ENCODE results near the gene BCAS4.
"Not testable (repeated sequence)": the region's sequence is repeated elsewhere in the genome, so short reads cannot be mapped to it uniquely, and the experiment has no call there.

The BCAS4 gene

GRCh38 chr20:50797142-50797541, 2.3 kb downstream of the BCAS4 start:
- FAIRE-seq (no peak), DNase-seq (ENCODE audit: insufficient read length, low spot score) (no peak)

- DNase-seq (ENCODE audit: insufficient read length, low spot score) (no peak), FAIRE-seq (peak; percentile 11)
These were observed 3.8 kb downstream of the BCAS4 start for GRCh38 chr20:50798650-50799049.

- DNase-seq (ENCODE audit: insufficient read length, low spot score) (no peak), FAIRE-seq (peak; percentile 83)
These were observed 4.5 kb downstream of the BCAS4 start for GRCh38 chr20:50799176-50799889.

GRCh38 chr20:50799890-50800550, 5.2 kb downstream of the BCAS4 start:
- FAIRE-seq: peak; percentile 86

GRCh38 chr20:50800986-50801746, 6.3 kb downstream of the BCAS4 start:
- not testable (repeated sequence) for FAIRE-seq; DNase-seq (ENCODE audit: insufficient read length, low spot score)

More at GRCh38 chr20:50799890-50800550, 5.2 kb downstream of the BCAS4 start:
- no peak for DNase-seq (ENCODE audit: insufficient read length, low spot score)

- FAIRE-seq: no peak
- no peak for DNase-seq (ENCODE audit: insufficient read length, low spot score)
These were observed 6.9 kb downstream of the BCAS4 start for GRCh38 chr20:50801747-50802125.

- DNase-seq (ENCODE audit: insufficient read length, low spot score) (no peak), FAIRE-seq (no peak)
These were observed 7.4 kb downstream of the BCAS4 start for GRCh38 chr20:50802289-50802688.

- FAIRE-seq (peak; percentile 72), DNase-seq (ENCODE audit: insufficient read length, low spot score) (no peak)
These were observed 9.8 kb downstream of the BCAS4 start for GRCh38 chr20:50804437-50805348.

- no peak for DNase-seq (ENCODE audit: insufficient read length, low spot score)
- FAIRE-seq: no peak
These were observed 10.5 kb downstream of the BCAS4 start for GRCh38 chr20:50805349-50805684.

- no peak for FAIRE-seq
- DNase-seq (ENCODE audit: insufficient read length, low spot score): no peak
These were observed 11.4 kb downstream of the BCAS4 start for GRCh38 chr20:50806126-50806768.

- FAIRE-seq: no peak
- DNase-seq (ENCODE audit: insufficient read length, low spot score): no peak
These were observed 15.2 kb downstream of the BCAS4 start for GRCh38 chr20:50810063-50810462.

- DNase-seq (ENCODE audit: insufficient read length, low spot score) (no peak), FAIRE-seq (peak; percentile 80)
These were observed 16.0 kb downstream of the BCAS4 start for GRCh38 chr20:50810842-50811241.

- DNase-seq (ENCODE audit: insufficient read length, low spot score) (no peak), FAIRE-seq (no peak)
These were observed 18.3 kb downstream of the BCAS4 start for GRCh38 chr20:50813101-50813643.

GRCh38 chr20:50813801-50814200, 18.9 kb downstream of the BCAS4 start:
- FAIRE-seq (peak; percentile 49), DNase-seq (ENCODE audit: insufficient read length, low spot score) (no peak)

GRCh38 chr20:50814438-50815161, 19.7 kb downstream of the BCAS4 start:
- peak; percentile 58 for FAIRE-seq
- no peak for DNase-seq (ENCODE audit: insufficient read length, low spot score)

GRCh38 chr20:50815162-50815989, 20.5 kb downstream of the BCAS4 start:
- no peak for DNase-seq (ENCODE audit: insufficient read length, low spot score)
- peak; percentile 86 for FAIRE-seq

GRCh38 chr20:50817776-50818172, 22.9 kb downstream of the BCAS4 start:
- peak; percentile 51 for FAIRE-seq
- DNase-seq (ENCODE audit: insufficient read length, low spot score): no peak

- no peak for DNase-seq (ENCODE audit: insufficient read length, low spot score)
- FAIRE-seq: peak; percentile 68
These were observed 24.5 kb downstream of the BCAS4 start for GRCh38 chr20:50819349-50819748.
